ENCODE measurements around the gene TMCO6.

- TF ChIP-seq USF2 (CRISPR knock-in tag; IDR thresholded peaks at IDR 0.05) = no peak
- TF ChIP-seq, protein P1, sequence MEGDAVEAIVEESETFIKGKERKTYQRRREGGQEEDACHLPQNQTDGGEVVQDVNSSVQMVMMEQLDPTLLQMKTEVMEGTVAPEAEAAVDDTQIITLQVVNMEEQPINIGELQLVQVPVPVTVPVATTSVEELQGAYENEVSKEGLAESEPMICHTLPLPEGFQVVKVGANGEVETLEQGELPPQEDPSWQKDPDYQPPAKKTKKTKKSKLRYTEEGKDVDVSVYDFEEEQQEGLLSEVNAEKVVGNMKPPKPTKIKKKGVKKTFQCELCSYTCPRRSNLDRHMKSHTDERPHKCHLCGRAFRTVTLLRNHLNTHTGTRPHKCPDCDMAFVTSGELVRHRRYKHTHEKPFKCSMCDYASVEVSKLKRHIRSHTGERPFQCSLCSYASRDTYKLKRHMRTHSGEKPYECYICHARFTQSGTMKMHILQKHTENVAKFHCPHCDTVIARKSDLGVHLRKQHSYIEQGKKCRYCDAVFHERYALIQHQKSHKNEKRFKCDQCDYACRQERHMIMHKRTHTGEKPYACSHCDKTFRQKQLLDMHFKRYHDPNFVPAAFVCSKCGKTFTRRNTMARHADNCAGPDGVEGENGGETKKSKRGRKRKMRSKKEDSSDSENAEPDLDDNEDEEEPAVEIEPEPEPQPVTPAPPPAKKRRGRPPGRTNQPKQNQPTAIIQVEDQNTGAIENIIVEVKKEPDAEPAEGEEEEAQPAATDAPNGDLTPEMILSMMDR (IDR thresholded peaks at IDR 0.05 in 2 of 3, conservative IDR thresholded peaks at IDR 0.05 in 1 of 3; ENCODE audit: insufficient read depth in 2 of 3, low read depth in 1 of 3, low read length in 3 of 3) = no peak
Observed at GRCh38 chr5:140664030-140664358, 24.7 kb downstream of the TMCO6 start.

Data from K562 (cell line).